ENCODE results near the gene ELMOD3. TPM values are rescaled to one million over a fixed set of nuclear protein-coding genes. Genes with fewer than 3 reads are reported as not detected.

ELMOD3 gene
- total and polyA plus RNA-seq, 9 of the 15 experiments (the other 6 are each of a cell fraction or from before 2014, with no cell fraction given): 2.7 to 18.7 (median 11.6) TPM

- TF ChIP-seq IRF1 (CRISPR knock-in tag; IDR thresholded peaks at IDR 0.05; ENCODE audit: borderline replicate concordance): no peak
- TF ChIP-seq COPS2 (conservative IDR thresholded peaks at IDR 0.05): no peak
- peak; percentile 91 for TF ChIP-seq CTBP1 (IDR thresholded peaks at IDR 0.05; ENCODE audit: borderline replicate concordance)
- no peak for TF ChIP-seq ZNF224 (CRISPR knock-in tag; IDR thresholded peaks at IDR 0.05)
- TF ChIP-seq SOX6 (IDR thresholded peaks at IDR 0.05): peak; percentile 65
- no peak for TF ChIP-seq ZNF23 (CRISPR knock-in tag; IDR thresholded peaks at IDR 0.05)
- no peak for TF ChIP-seq JUNB (CRISPR knock-in tag; conservative IDR thresholded peaks at IDR 0.05)
- TF ChIP-seq ATF3 (IDR thresholded peaks at IDR 0.05): no peak; the same call in 1 of the 2 replicates
- no peak for TF ChIP-seq ATF3 (CRISPR knock-in tag; conservative IDR thresholded peaks at IDR 0.05)
- TF ChIP-seq KDM5B (IDR thresholded peaks at IDR 0.05; ENCODE audit: insufficient replicate concordance, low read depth, low read length): no peak
- TF ChIP-seq ATF1 (CRISPR knock-in tag; IDR thresholded peaks at IDR 0.05): no peak
- TF ChIP-seq ATF1 (tag; IDR thresholded peaks at IDR 0.05): peak; percentile 44
- TF ChIP-seq ZNF316 (IDR thresholded peaks at IDR 0.05): peak; percentile 99
- TF ChIP-seq CREB1 (IDR thresholded peaks at IDR 0.05): no peak
- TF ChIP-seq CREB1 (CRISPR knock-in tag; IDR thresholded peaks at IDR 0.05): no peak
- TF ChIP-seq KLF16 (IDR thresholded peaks at IDR 0.05): 0 out of 2 replicates have a peak, but pooled peaks have one; percentile 17
- TF ChIP-seq MEIS2 (IDR thresholded peaks at IDR 0.05; ENCODE audit: partially characterized antibody): peak; percentile 47
- 0 out of 2 replicates have a peak, but pooled peaks have one; percentile 20 for TF ChIP-seq STAT5A (IDR thresholded peaks at IDR 0.05; ENCODE audit: borderline replicate concordance, low read length)
- no peak for TF ChIP-seq RFX5 (IDR thresholded peaks at IDR 0.05; ENCODE audit: low read depth, low read length)
- no peak for TF ChIP-seq SIRT6 (IDR thresholded peaks at IDR 0.05; ENCODE audit: low read depth, low read length)
- TF ChIP-seq GATAD2A (IDR thresholded peaks at IDR 0.05): 0 out of 2 replicates have a peak, but pooled peaks have one; percentile 21
- TF ChIP-seq ZNF175 (CRISPR knock-in tag; IDR thresholded peaks at IDR 0.05; ENCODE audit: low read depth): no peak
- TF ChIP-seq DDX20 (tag; IDR thresholded peaks at IDR 0.05; ENCODE audit: low read depth): no peak
- TF ChIP-seq ZNF384 (IDR thresholded peaks at IDR 0.05; ENCODE audit: low read depth, low read length): peak; percentile 78
- no peak for TF ChIP-seq DEAF1 (CRISPR knock-in tag; IDR thresholded peaks at IDR 0.05)
- TF ChIP-seq MYC (IDR thresholded peaks at IDR 0.05; ENCODE audit: low read depth, low read length): peak; percentile 31; the same call in 1 of the 2 replicates
- no peak for TF ChIP-seq MYC (CRISPR knock-in tag; IDR thresholded peaks at IDR 0.05; ENCODE audit: borderline replicate concordance, low read depth)
- peak; percentile 61; the same call in 1 of the 2 replicates for TF ChIP-seq PHF21A (IDR thresholded peaks at IDR 0.05; ENCODE audit: borderline replicate concordance, low read depth)
- TF ChIP-seq GTF2F1 (IDR thresholded peaks at IDR 0.05; ENCODE audit: low read depth, low read length): no peak
- peak in 1 of 2 experiments; percentile 33; a peak in 1 of 3 replicates for TF ChIP-seq CBX3 (IDR thresholded peaks at IDR 0.05; ENCODE audit: borderline replicate concordance in 1 of 2, low read length in 2 of 2)
Measured at GRCh38 chr2:85329181-85329651, 25.4 kb upstream of the ELMOD3 start (continued).

Data from K562 (cell line).